SK-N-SH treated with all-trans-retinoic acid at 6 μM for 48 hours (cell line): Measurements from ENCODE around the gene FRAS1.
"Not testable (repeated sequence)": the region's sequence is repeated elsewhere in the genome, so short reads cannot be mapped to it uniquely, and the experiment has no call there.

ENCODE experiments used
- BACH2 ChIP-seq: fragments of 250-450 bp; sonication (Bioruptor Pico); IDR thresholded peaks from 2 replicates; pipeline ENCODE4 v1.9.0; 2021; ENCODE audit warnings: mild to moderate bottlenecking, borderline replicate concordance
- CREB5 ChIP-seq: fragments of 250-450 bp; sonication (Bioruptor Pico); IDR thresholded peaks from 2 replicates; pipeline ENCODE4 v1.5.1; 2020; ENCODE audit warnings: low read depth, mild to moderate bottlenecking, moderate library complexity
- CSDC2 ChIP-seq: fragments of 250-450 bp; sonication (Bioruptor Pico); IDR thresholded peaks from 2 replicates; pipeline ENCODE4 v1.5.0; 2020; ENCODE audit warnings: mild to moderate bottlenecking, moderate library complexity
- CSRNP3 ChIP-seq: fragments of 250-450 bp; sonication (Bioruptor Pico); IDR thresholded peaks from 2 replicates; pipeline ENCODE4 v1.5.1; 2021; ENCODE audit warnings: mild to moderate bottlenecking, moderate library complexity
- GLIS3 ChIP-seq: fragments of 250-450 bp; sonication (Bioruptor Pico); IDR thresholded peaks from 2 replicates; pipeline ENCODE4 v1.5.0; 2020; ENCODE audit warnings: mild to moderate bottlenecking, moderate library complexity
- PATZ1 ChIP-seq: fragments of 250-450 bp; sonication (Bioruptor Pico); IDR thresholded peaks from 2 replicates; pipeline ENCODE4 v1.8.0; 2020; ENCODE audit warnings: mild to moderate bottlenecking, moderate library complexity, borderline replicate concordance
- RARB ChIP-seq: fragments of 250-450 bp; sonication (Bioruptor Pico); IDR thresholded peaks from 2 replicates; pipeline ENCODE4 v1.8.0; 2021; ENCODE audit warnings: mild to moderate bottlenecking, moderate library complexity
- TOX ChIP-seq: fragments of 250-450 bp; sonication (Bioruptor Pico); IDR thresholded peaks from 2 replicates; pipeline ENCODE4 v1.8.0; 2021; ENCODE audit warnings: mild to moderate bottlenecking, moderate library complexity, borderline replicate concordance
- ZFP3 ChIP-seq: fragments of 250-450 bp; sonication (Bioruptor Pico); IDR thresholded peaks from 2 replicates; pipeline ENCODE4 v1.5.0; 2020; ENCODE audit warnings: mild to moderate bottlenecking, moderate library complexity
- ZFP30 ChIP-seq: fragments of 450-650 bp; formaldehyde crosslinking; IDR thresholded peaks from 2 replicates; pipeline ENCODE4 v1.5.0; 2022; ENCODE audit warnings: mild to moderate bottlenecking, moderate library complexity
- ZNF70 ChIP-seq: fragments of 450-650 bp; formaldehyde crosslinking; IDR thresholded peaks from 2 replicates; pipeline ENCODE4 v1.5.0; 2020; ENCODE audit warnings: mild to moderate bottlenecking, moderate library complexity

GRCh38 chr4:78307263-78307662 is 250.1 kb downstream of the FRAS1 start:
- not testable (repeated sequence) for TF ChIP-seq GLIS3 (CRISPR knock-in tag); ZNF70; CSRNP3; RARB; ZFP30; CREB5 (CRISPR knock-in tag); PATZ1; BACH2; ZFP3 (CRISPR knock-in tag); TOX; CSDC2 (CRISPR knock-in tag)
